ENCODE data around the gene TRIM17.

- TF ChIP-seq CTCF (IDR thresholded peaks at IDR 0.05) (no peak), POLR2A (IDR thresholded peaks at IDR 0.05) (no peak), EP300 (IDR thresholded peaks at IDR 0.05) (no peak)
These were observed 14.7 kb downstream of the TRIM17 start for GRCh38 chr1:228401782-228402640.

Data from suprapubic skin (tissue), 3 donors.